ENCODE measurements around the gene ERCC3.
"Not testable (repeated sequence)": the region's sequence is repeated elsewhere in the genome, so short reads cannot be mapped to it uniquely, and the experiment has no call there.

Gene ERCC3

GRCh38 chr2:127235082-127235702, 58.8 kb downstream of the ERCC3 start:
- FAIRE-seq, result no peak

GRCh38 chr2:127233710-127234109, 60.2 kb downstream of the ERCC3 start:
- DNase-seq (ENCODE audit: insufficient read length), result no peak
- no peak for FAIRE-seq
- TF ChIP-seq POLR2A (IDR thresholded peaks at IDR 0.05; ENCODE audit: low read depth, low read length), result no peak
- TF ChIP-seq POLR2AphosphoS5 (IDR thresholded peaks at IDR 0.05; ENCODE audit: low read depth, low read length), result no peak
- no peak for TF ChIP-seq TAF1 (IDR thresholded peaks at IDR 0.05; ENCODE audit: borderline replicate concordance, low read depth, low read length)

More at GRCh38 chr2:127235082-127235702, 58.8 kb downstream of the ERCC3 start:
- no peak for DNase-seq (ENCODE audit: insufficient read length)
- no peak for TF ChIP-seq POLR2AphosphoS5 (IDR thresholded peaks at IDR 0.05; ENCODE audit: low read depth, low read length)
- no peak for TF ChIP-seq TAF1 (IDR thresholded peaks at IDR 0.05; ENCODE audit: borderline replicate concordance, low read depth, low read length)
- TF ChIP-seq POLR2A (IDR thresholded peaks at IDR 0.05; ENCODE audit: low read depth, low read length), result no peak

GRCh38 chr2:127231130-127231865, 62.6 kb downstream of the ERCC3 start:
- TF ChIP-seq POLR2A (IDR thresholded peaks at IDR 0.05; ENCODE audit: low read depth, low read length) (no peak), TAF1 (IDR thresholded peaks at IDR 0.05; ENCODE audit: borderline replicate concordance, low read depth, low read length) (no peak)
- FAIRE-seq (no peak), DNase-seq (ENCODE audit: insufficient read length) (no peak)

- TF ChIP-seq POLR2A (IDR thresholded peaks at IDR 0.05; ENCODE audit: low read depth, low read length) (no peak), TAF1 (IDR thresholded peaks at IDR 0.05; ENCODE audit: borderline replicate concordance, low read depth, low read length) (no peak), POLR2AphosphoS5 (IDR thresholded peaks at IDR 0.05; ENCODE audit: low read depth, low read length) (no peak)
- FAIRE-seq, result no peak
Observed at GRCh38 chr2:127229555-127229954, 64.4 kb downstream of the ERCC3 start.

GRCh38 chr2:127228102-127228501, 65.8 kb downstream of the ERCC3 start:
- DNase-seq (ENCODE audit: insufficient read length) (no peak), FAIRE-seq (no peak)
- no peak for TF ChIP-seq POLR2AphosphoS5 (IDR thresholded peaks at IDR 0.05; ENCODE audit: low read depth, low read length)
- TF ChIP-seq POLR2A (IDR thresholded peaks at IDR 0.05; ENCODE audit: low read depth, low read length), result no peak
- no peak for TF ChIP-seq TAF1 (IDR thresholded peaks at IDR 0.05; ENCODE audit: borderline replicate concordance, low read depth, low read length)

More at GRCh38 chr2:127229555-127229954, 64.4 kb downstream of the ERCC3 start:
- DNase-seq (ENCODE audit: insufficient read length), result no peak

GRCh38 chr2:127227264-127227660, 66.7 kb downstream of the ERCC3 start:
- not testable (repeated sequence) for FAIRE-seq; DNase-seq (ENCODE audit: insufficient read length)

GRCh38 chr2:127226520-127227263, 67.3 kb downstream of the ERCC3 start:
- no peak for DNase-seq (ENCODE audit: insufficient read length)
- TF ChIP-seq POLR2AphosphoS5 (IDR thresholded peaks at IDR 0.05; ENCODE audit: low read depth, low read length) (no peak), TAF1 (IDR thresholded peaks at IDR 0.05; ENCODE audit: borderline replicate concordance, low read depth, low read length) (no peak), POLR2A (IDR thresholded peaks at IDR 0.05; ENCODE audit: low read depth, low read length) (no peak)
- FAIRE-seq, result peak; percentile 58

- FAIRE-seq, result no peak
- TF ChIP-seq POLR2AphosphoS5 (IDR thresholded peaks at IDR 0.05; ENCODE audit: low read depth, low read length) (no peak), TAF1 (IDR thresholded peaks at IDR 0.05; ENCODE audit: borderline replicate concordance, low read depth, low read length) (no peak), POLR2A (IDR thresholded peaks at IDR 0.05; ENCODE audit: low read depth, low read length) (no peak)
- DNase-seq (ENCODE audit: insufficient read length), result no peak
Observed at GRCh38 chr2:127226132-127226519, 67.8 kb downstream of the ERCC3 start.

GRCh38 chr2:127225186-127225960, 68.6 kb downstream of the ERCC3 start:
- DNase-seq (ENCODE audit: insufficient read length) (no peak), FAIRE-seq (no peak)
- TF ChIP-seq TAF1 (IDR thresholded peaks at IDR 0.05; ENCODE audit: borderline replicate concordance, low read depth, low read length) (no peak), POLR2A (IDR thresholded peaks at IDR 0.05; ENCODE audit: low read depth, low read length) (no peak), POLR2AphosphoS5 (IDR thresholded peaks at IDR 0.05; ENCODE audit: low read depth, low read length) (no peak)

GRCh38 chr2:127224135-127224534, 69.8 kb downstream of the ERCC3 start:
- FAIRE-seq; DNase-seq (ENCODE audit: insufficient read length): not testable (repeated sequence)

GRCh38 chr2:127220768-127221527, 73.0 kb downstream of the ERCC3 start:
- TF ChIP-seq POLR2AphosphoS5 (IDR thresholded peaks at IDR 0.05; ENCODE audit: low read depth, low read length) (no peak), TAF1 (IDR thresholded peaks at IDR 0.05; ENCODE audit: borderline replicate concordance, low read depth, low read length) (no peak), POLR2A (IDR thresholded peaks at IDR 0.05; ENCODE audit: low read depth, low read length) (no peak)
- DNase-seq (ENCODE audit: insufficient read length), result no peak
- FAIRE-seq, result no peak
